CMK (cell line): ENCODE measurements around the gene GATA5.
A peak's percentile ranks its signal among the peaks of the same experiment; 100 is the strongest.
"Not testable (repeated sequence)": the region's sequence is repeated elsewhere in the genome, so short reads cannot be mapped to it uniquely, and the experiment has no call there.

Experiments used
- DNase-seq: peaks from one replicate; pipeline ENCODE4 v3.0.0-alpha.2; 2010; ENCODE audit warnings: low read depth

The GATA5 gene

GRCh38 chr20:62430311-62430853 is 45.4 kb downstream of the GATA5 start:
- no peak for DNase-seq

- DNase-seq: no peak
Measured at GRCh38 chr20:62429455-62430310, 46.1 kb downstream of the GATA5 start.

- DNase-seq: peak; percentile 63
Measured at GRCh38 chr20:62428396-62429295, 47.1 kb downstream of the GATA5 start.

- no peak for DNase-seq
Measured at GRCh38 chr20:62428002-62428372, 47.8 kb downstream of the GATA5 start.

GRCh38 chr20:62427172-62428001 is 48.4 kb downstream of the GATA5 start, which contains the start of gene RBBP8NL:
TSS of gene RBBP8NL (minus strand) at chr20:62427539. CDS start at chr20:62419647, 7,892 bp downstream.
- no peak for DNase-seq

GRCh38 chr20:62426699-62427131 is 49.1 kb downstream of the GATA5 start:
- DNase-seq: no peak

- not testable (repeated sequence) for DNase-seq
Measured at GRCh38 chr20:62426059-62426348, 49.8 kb downstream of the GATA5 start.

- DNase-seq: no peak
Measured at GRCh38 chr20:62425281-62426058, 50.3 kb downstream of the GATA5 start.

GRCh38 chr20:62424249-62425107 is 51.3 kb downstream of the GATA5 start:
- no peak for DNase-seq

- no peak for DNase-seq
Measured at GRCh38 chr20:62423326-62423706, 52.5 kb downstream of the GATA5 start.

GRCh38 chr20:62422636-62423325 is 53.0 kb downstream of the GATA5 start:
- DNase-seq: no peak

- DNase-seq: no peak
Measured at GRCh38 chr20:62421716-62421990, 54.1 kb downstream of the GATA5 start.

- no peak for DNase-seq
Measured at GRCh38 chr20:62420846-62421715, 54.7 kb downstream of the GATA5 start.

GRCh38 chr20:62419759-62420158 is 56.0 kb downstream of the GATA5 start:
- no peak for DNase-seq

- DNase-seq: no peak
Measured at GRCh38 chr20:62418709-62419487, 56.9 kb downstream of the GATA5 start.

GRCh38 chr20:62417981-62418708 is 57.6 kb downstream of the GATA5 start:
- DNase-seq: no peak
